GM12873 (cell line): ENCODE data around the gene BPHL.

Experiments
- CTCF ChIP-seq: IDR thresholded peaks from 2 replicates; pipeline ENCODE4 v1.5.1; 2012; ENCODE audit warnings: low read depth, mild to moderate bottlenecking, moderate library complexity, low read length, control low read depth; ENCODE audit not compliant: insufficient read depth; ENCODE audit errors: missing control alignments

BPHL gene

GRCh38 chr6:3135668-3136291, 17.3 kb downstream of the BPHL start:
- TF ChIP-seq CTCF, result no peak

GRCh38 chr6:3136292-3137011, 17.9 kb downstream of the BPHL start:
- TF ChIP-seq CTCF, result no peak

GRCh38 chr6:3137057-3137777, 18.7 kb downstream of the BPHL start:
- no peak for TF ChIP-seq CTCF

GRCh38 chr6:3138341-3138740, 19.8 kb downstream of the BPHL start:
- no peak for TF ChIP-seq CTCF

- TF ChIP-seq CTCF, result no peak
These were observed 20.8 kb downstream of the BPHL start for GRCh38 chr6:3139090-3139903.

GRCh38 chr6:3140201-3140600, 21.7 kb downstream of the BPHL start:
- no peak for TF ChIP-seq CTCF

GRCh38 chr6:3142536-3142935, 24.0 kb downstream of the BPHL start:
- no peak for TF ChIP-seq CTCF
